Activated CD8-positive, alpha-beta memory T cell treated with anti-CD3 and anti-CD28 coated beads, Interleukin-2, amount 10 ng/mL, durations not matched to agents 7 days and 5 days (primary cell): Measurements from ENCODE around the gene CA10. TPM values are rescaled to one million over a fixed set of nuclear protein-coding genes. Genes with fewer than 3 reads are reported as not detected.

Experiments used
- ATAC-seq: fragments of 150-1000 bp; cut with Tn5 transposase; one replicate; pipeline ENCODE4 v1.10.0; 2021; ENCODE audit warnings: moderate library complexity
- CTCF ChIA-PET: fragments of 350-600 bp; sonication (Branson Sonifier 250); formaldehyde crosslinking; loops from one replicate; lab custom pipeline; 2021; ENCODE audit warnings: antibody characterized with exemption; lab: Charles Lee
- DNase-seq: peaks from one replicate; pipeline ENCODE4 v3.0.0-alpha.2; 2020
- H3K27ac Mint-ChIP-seq: one replicate; pipeline ENCODE4 v1.8.0; 2021; ENCODE audit warnings: mild to moderate bottlenecking, mixed read lengths
- H3K27me3 Mint-ChIP-seq: one replicate; pipeline ENCODE4 v1.8.0; 2021; ENCODE audit warnings: mixed read lengths
- H3K36me3 Mint-ChIP-seq: one replicate; pipeline ENCODE4 v1.8.0; 2021; ENCODE audit warnings: mild to moderate bottlenecking, mixed read lengths
- H3K4me1 Mint-ChIP-seq: one replicate; pipeline ENCODE4 v1.8.0; 2021; ENCODE audit warnings: mixed read lengths
- H3K4me3 Mint-ChIP-seq: one replicate; pipeline ENCODE4 v1.8.0; 2021; ENCODE audit warnings: mild to moderate bottlenecking, moderate library complexity, mixed read lengths
- H3K9me3 Mint-ChIP-seq: one replicate; pipeline ENCODE4 v1.8.0; 2022; ENCODE audit warnings: low read depth, mixed read lengths
- total RNA-seq, 2 experiments: library from RNA; stranded (reverse); gene quantifications; one replicate each; pipeline ENCODE4 v1.2.3, GENCODE V29; 2021

The CA10 gene
- total RNA-seq, 2 experiments from 2014 or later: 0.09 to 0.30 TPM

DNA sequence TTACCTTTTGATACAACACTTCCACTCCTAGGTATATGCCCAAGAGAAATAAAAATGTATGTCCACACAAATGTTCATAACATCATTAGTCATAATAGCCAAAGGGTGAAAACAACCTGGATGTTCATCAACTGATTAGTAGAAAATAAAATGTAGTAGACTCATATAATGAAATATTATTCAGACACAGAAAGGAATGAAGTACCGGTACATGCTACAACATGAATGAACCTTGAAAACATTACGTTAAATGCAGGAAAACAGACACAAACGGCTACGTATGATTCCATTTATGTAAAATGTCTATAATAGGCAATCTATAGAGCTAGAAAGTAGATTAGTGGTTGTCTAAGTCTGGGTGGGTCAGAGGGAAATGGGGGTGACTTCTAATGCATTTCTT lies 358.5 kb downstream of the CA10 start:
- Mint-ChIP-seq H3K9me3 (no peaks in the 10 kb centered on the region), H3K4me3 (no peak overlapping the region), H3K36me3 (no peaks in the 10 kb centered on the region), H3K27ac (no peak overlapping the region), H3K27me3 (no peaks in the 10 kb centered on the region), H3K4me1 (no peaks in the 10 kb centered on the region)
- DNase-seq (no peak), ATAC-seq (no peak)
- CTCF ChIA-PET: no interaction called here

DNA sequence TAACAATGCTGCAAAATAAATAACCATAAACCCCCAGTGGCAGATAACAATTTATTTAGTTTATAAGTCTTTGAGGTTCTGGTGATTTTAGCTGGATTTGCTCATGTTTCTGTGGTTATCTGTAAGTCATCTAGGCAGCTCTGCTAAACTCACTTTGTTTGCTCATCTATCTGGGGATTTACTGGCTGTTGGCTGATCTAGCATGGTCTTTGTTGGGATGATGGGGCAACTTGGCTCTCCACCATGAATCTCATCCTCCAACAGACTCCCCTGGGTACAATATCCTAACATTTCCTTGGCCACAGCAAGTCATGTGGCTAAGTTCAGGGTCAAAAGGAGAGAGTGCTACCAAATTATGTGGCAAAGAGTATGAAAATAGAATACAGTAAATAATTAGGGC lies 359.3 kb downstream of the CA10 start:
- H3K36me3 Mint-ChIP-seq: no peaks in the 10 kb centered on the region
- H3K4me1 Mint-ChIP-seq: no peaks in the 10 kb centered on the region

DNA sequence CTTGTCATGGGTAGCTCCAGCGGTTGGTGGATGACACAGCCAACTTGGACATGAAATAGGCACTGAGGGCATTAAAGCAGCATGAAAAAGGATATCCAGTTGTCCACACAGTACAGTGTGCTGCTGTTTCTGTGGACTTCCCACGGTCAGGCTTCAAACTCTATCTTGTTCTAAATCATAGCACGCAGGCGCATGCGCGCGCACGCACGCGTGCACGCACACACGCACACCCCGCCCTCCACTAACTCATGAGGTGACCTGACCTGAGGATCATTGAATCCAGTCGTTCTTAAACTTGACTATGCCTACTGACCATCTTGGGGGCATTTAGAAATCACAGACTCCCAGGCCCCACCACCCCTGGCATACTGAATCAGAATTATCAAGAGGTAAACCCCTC lies 361.4 kb downstream of the CA10 start:
- DNase-seq (no peak), ATAC-seq (no peak)
- CTCF ChIA-PET: no interaction called here
- Mint-ChIP-seq H3K9me3 (no peaks in the 10 kb centered on the region), H3K4me1 (no peaks in the 10 kb centered on the region), H3K27me3 (no peaks in the 10 kb centered on the region), H3K27ac (no peak overlapping the region), H3K4me3 (no peak overlapping the region), H3K36me3 (no peaks in the 10 kb centered on the region)

More for the DNA sequence above, 359.3 kb downstream of the CA10 start:
- no peak overlapping the region for H3K27ac Mint-ChIP-seq
- H3K27me3 Mint-ChIP-seq: no peaks in the 10 kb centered on the region
- CTCF ChIA-PET: no interaction called here
- no peak for ATAC-seq
- H3K9me3 Mint-ChIP-seq: no peaks in the 10 kb centered on the region
- DNase-seq: no peak
- no peak overlapping the region for H3K4me3 Mint-ChIP-seq

DNA sequence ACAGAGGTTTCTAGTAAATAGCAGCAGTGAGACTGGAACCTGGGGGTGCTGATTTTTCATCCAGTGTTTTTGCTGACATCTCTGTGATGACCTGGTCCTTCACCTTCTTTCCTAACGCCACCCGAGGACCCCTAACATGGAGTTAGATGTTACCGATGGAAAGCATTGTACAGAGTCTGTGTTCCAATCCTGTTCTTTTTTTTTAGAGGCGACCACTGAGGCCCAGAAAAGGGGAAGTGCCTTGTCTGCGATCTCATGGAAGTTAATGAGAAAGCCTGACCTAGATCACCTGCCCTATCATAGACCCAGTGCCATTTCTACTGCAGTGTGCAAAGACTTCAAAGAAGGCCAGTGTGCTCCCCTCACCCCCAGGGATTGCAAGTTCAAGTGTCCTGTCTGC lies 362.5 kb downstream of the CA10 start:
- DNase-seq (no peak), ATAC-seq (no peak)
- Mint-ChIP-seq H3K27ac (no peak overlapping the region), H3K27me3 (no peaks in the 10 kb centered on the region), H3K9me3 (no peaks in the 10 kb centered on the region), H3K4me3 (no peak overlapping the region), H3K36me3 (no peaks in the 10 kb centered on the region), H3K4me1 (no peaks in the 10 kb centered on the region)
- CTCF ChIA-PET: no interaction called here

DNA sequence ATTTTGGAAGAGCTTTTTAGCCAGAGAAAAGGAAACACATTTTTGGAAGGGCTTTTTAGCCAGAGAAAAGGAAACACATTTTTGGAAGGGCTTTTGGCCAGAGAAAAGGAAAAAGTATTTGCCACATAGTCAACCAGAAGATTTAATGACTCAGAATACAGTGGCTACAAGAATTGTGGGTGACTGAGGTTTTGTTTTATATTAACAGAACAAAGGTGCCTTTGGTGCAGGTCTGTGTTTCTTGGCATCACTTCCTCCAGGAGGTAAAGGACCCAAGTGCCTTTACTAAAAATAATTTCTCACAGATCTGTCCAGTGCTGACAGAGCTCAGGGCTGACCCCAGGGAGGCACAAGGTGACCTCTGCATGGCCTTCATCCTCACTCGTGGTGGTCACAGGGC lies 363.1 kb downstream of the CA10 start:
- H3K4me1 Mint-ChIP-seq: no peaks in the 10 kb centered on the region
- CTCF ChIA-PET: no interaction called here
- ATAC-seq (no peak), DNase-seq (no peak)
- no peaks in the 10 kb centered on the region for H3K27me3 Mint-ChIP-seq
- H3K36me3 Mint-ChIP-seq: no peaks in the 10 kb centered on the region
- H3K9me3 Mint-ChIP-seq: no peaks in the 10 kb centered on the region
- H3K4me3 Mint-ChIP-seq: no peak overlapping the region
- no peak overlapping the region for H3K27ac Mint-ChIP-seq

DNA sequence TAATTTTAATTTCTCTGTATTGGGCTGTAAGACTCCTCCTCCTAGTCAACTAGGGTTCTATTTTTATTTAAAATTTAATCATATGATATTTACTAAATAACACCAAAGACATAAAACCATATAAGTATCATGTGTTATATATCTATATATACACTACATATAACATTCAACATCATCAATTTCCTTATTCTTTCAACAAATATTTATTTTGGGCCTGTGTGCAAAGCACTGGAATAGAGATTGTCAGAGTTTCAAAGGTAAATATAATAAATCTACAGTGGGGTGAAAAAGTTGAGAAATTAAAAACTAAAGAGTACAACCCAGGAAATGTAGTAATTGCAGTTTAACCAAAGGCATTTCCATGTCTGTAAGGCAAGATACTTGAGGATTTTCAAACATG lies 364.0 kb downstream of the CA10 start:
- no peaks in the 10 kb centered on the region for H3K4me1 Mint-ChIP-seq
- H3K27me3 Mint-ChIP-seq: no peaks in the 10 kb centered on the region
- H3K36me3 Mint-ChIP-seq: no peaks in the 10 kb centered on the region
- no peak overlapping the region for H3K4me3 Mint-ChIP-seq
- no peak overlapping the region for H3K27ac Mint-ChIP-seq
- CTCF ChIA-PET: no interaction called here
- ATAC-seq (no peak), DNase-seq (no peak)
- no peaks in the 10 kb centered on the region for H3K9me3 Mint-ChIP-seq

DNA sequence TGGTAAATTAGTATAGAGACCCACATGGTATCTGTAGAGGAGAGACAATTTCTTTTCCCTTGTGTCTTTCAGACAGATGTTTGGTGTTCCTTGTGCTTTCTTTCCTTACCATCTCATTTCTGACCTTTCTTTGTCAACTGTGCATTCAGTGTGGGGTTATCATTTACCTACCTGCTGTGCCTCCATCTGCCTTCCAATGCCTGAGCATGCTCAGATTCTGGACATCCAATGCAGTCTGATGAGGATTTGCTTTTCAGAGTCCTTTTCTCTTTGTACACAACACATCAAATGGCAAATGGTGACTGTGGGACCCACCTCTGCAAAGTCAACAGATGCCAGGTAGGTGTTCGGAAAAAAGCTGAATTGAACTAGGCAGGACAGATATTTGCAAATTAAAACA lies 364.8 kb downstream of the CA10 start:
- no peak for DNase-seq
- H3K4me3 Mint-ChIP-seq: no peak overlapping the region
- no peak for ATAC-seq
- H3K36me3 Mint-ChIP-seq: no peaks in the 10 kb centered on the region
- no peak overlapping the region for H3K27ac Mint-ChIP-seq
- H3K9me3 Mint-ChIP-seq: no peaks in the 10 kb centered on the region
- H3K4me1 Mint-ChIP-seq: no peaks in the 10 kb centered on the region
- CTCF ChIA-PET: no interaction called here
- H3K27me3 Mint-ChIP-seq: no peaks in the 10 kb centered on the region

DNA sequence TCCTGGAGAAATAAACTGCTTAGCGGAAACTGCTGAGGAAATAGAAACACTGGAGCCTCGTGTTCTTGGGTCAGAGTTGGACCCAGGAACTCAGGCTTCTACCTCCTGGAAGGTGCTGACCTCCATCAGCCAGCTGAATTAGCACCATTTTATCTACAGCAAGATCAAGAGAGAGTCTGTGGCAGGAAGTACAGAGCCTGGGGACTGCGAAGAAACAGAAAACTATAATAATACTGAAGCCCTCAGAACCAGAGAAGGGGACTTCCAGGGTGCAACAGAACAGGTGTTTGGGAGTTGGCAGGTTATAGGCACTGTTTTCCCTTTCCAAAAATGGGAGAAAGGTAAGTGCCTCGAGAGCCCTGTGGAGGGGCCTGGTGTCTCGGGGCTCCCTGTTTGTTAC lies 379.7 kb downstream of the CA10 start:
- no peak overlapping the region for H3K4me3 Mint-ChIP-seq
- ATAC-seq: no peak
- H3K27ac Mint-ChIP-seq: no peak overlapping the region
- no peaks in the 10 kb centered on the region for H3K36me3 Mint-ChIP-seq
- H3K4me1 Mint-ChIP-seq: peaks cover 2% of the 10 kb centered on the region
- CTCF ChIA-PET: no interaction called here
- no peak for DNase-seq
- peaks cover 4% of the 10 kb centered on the region for H3K27me3 Mint-ChIP-seq
- H3K9me3 Mint-ChIP-seq: peaks cover 2% of the 10 kb centered on the region

DNA sequence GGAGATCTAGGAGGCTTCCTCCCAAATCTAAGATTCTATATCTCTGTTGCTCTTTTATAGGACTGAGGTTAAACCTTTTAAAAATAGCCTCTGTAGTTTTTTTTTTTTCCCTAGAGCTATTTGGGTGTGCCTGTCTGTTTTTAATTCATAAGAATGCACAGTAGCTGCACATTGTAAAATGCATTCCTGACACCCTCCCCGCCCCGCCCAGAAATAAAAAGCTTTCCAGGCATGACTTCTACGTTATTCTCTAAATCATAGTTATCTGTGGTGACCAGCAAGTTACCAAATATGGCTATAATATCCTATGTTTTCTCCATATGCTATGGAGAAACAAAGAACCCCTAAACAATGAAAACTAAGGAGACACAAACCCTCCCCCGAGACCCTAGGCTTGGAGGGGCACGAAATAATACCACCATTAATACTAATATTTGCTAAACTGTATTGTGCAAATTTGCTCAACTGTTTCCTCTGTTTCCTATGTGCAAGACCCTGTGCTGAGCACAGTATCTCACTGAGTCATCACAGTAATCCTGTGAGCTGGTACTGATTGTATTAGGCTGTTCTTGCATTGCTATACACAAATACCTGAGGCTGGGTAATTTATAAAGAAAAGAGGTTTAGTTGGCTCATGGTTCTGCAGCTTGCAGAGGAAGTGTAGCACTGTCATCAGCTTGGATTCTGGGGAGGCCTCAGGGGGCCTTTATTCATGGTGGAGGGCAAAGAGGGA lies 388.3 kb downstream of the CA10 start:
- ATAC-seq: no peak
- no peak overlapping the region for H3K27ac Mint-ChIP-seq
- H3K9me3 Mint-ChIP-seq: no peaks in the 10 kb centered on the region
- no peaks in the 10 kb centered on the region for H3K36me3 Mint-ChIP-seq
- peaks cover 2% of the 10 kb centered on the region for H3K27me3 Mint-ChIP-seq
- no peak overlapping the region for H3K4me3 Mint-ChIP-seq
- H3K4me1 Mint-ChIP-seq: no peaks in the 10 kb centered on the region
- CTCF ChIA-PET: no interaction called here
- DNase-seq: no peak

DNA sequence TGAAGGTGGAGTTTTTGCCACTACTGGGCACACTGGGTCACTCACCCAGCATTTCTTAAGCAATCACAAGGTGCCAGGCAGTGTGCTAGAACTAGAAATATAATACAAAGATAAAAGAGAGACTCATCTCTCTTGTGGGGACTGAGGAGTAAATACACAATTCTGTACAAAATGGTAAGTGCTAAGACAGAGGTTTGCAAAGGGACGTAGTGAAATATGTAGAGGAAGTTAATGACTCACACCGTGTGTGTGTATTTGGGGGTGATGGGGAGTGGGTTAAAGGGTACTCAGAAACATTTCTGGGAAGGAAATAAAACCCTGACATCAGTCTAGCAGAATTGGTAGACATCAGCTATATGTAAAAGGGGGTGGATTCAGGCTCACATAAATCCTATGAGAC lies 389.3 kb downstream of the CA10 start:
- ATAC-seq (no peak), DNase-seq (no peak)
- Mint-ChIP-seq H3K27ac (no peak overlapping the region), H3K4me1 (no peaks in the 10 kb centered on the region), H3K9me3 (no peaks in the 10 kb centered on the region), H3K36me3 (no peaks in the 10 kb centered on the region), H3K4me3 (no peak overlapping the region), H3K27me3 (peaks cover 2% of the 10 kb centered on the region)
- CTCF ChIA-PET: no interaction called here

DNA sequence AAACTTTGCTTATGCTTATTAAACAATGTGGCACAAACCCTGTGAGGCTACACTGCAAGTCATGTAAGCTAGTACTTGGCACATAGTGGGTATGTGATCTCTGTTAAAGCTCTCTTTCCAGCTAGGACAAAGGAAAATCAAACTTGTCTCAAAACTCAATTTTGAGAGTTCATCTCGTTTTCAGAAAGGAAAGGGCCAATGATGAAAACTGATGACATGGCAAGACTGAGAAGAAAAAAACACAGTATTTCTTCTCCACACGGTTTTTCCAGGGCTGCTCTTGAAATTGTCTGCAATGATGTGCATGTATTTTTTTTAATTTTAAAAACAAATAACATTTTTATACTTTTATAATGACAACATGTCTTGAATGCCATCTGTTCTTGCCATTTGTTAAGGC lies 389.8 kb downstream of the CA10 start:
- H3K4me1 Mint-ChIP-seq: no peaks in the 10 kb centered on the region
- no peaks in the 10 kb centered on the region for H3K9me3 Mint-ChIP-seq
- H3K36me3 Mint-ChIP-seq: no peaks in the 10 kb centered on the region
- no peak overlapping the region for H3K27ac Mint-ChIP-seq
- peaks cover 2% of the 10 kb centered on the region for H3K27me3 Mint-ChIP-seq
- CTCF ChIA-PET: no interaction called here
- H3K4me3 Mint-ChIP-seq: no peak overlapping the region
- no peak for ATAC-seq
- DNase-seq: no peak

DNA sequence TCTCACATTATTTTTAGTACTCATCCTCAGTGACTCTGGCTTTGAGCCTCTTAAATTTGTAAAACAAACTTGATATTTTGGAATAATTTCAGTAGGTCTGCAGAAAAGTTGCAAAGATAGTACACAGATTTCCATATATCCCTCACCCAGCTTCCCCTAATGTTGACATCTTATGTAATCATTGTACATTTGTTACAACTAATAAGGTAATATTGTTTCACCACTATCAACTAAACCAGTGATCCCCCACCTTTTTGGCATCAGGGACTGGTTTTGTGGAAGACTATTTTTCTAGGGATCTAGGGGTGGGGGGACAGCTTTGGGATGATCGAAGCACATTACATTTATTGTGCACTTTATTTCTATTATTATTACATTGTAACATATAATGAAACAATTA lies 391.2 kb downstream of the CA10 start:
- H3K9me3 Mint-ChIP-seq: no peaks in the 10 kb centered on the region
- CTCF ChIA-PET: no interaction called here
- H3K27me3 Mint-ChIP-seq: peaks cover 2% of the 10 kb centered on the region
- H3K36me3 Mint-ChIP-seq: no peaks in the 10 kb centered on the region
- no peak for DNase-seq
- H3K4me1 Mint-ChIP-seq: no peaks in the 10 kb centered on the region
- no peak overlapping the region for H3K27ac Mint-ChIP-seq
- H3K4me3 Mint-ChIP-seq: no peak overlapping the region
- no peak for ATAC-seq

DNA sequence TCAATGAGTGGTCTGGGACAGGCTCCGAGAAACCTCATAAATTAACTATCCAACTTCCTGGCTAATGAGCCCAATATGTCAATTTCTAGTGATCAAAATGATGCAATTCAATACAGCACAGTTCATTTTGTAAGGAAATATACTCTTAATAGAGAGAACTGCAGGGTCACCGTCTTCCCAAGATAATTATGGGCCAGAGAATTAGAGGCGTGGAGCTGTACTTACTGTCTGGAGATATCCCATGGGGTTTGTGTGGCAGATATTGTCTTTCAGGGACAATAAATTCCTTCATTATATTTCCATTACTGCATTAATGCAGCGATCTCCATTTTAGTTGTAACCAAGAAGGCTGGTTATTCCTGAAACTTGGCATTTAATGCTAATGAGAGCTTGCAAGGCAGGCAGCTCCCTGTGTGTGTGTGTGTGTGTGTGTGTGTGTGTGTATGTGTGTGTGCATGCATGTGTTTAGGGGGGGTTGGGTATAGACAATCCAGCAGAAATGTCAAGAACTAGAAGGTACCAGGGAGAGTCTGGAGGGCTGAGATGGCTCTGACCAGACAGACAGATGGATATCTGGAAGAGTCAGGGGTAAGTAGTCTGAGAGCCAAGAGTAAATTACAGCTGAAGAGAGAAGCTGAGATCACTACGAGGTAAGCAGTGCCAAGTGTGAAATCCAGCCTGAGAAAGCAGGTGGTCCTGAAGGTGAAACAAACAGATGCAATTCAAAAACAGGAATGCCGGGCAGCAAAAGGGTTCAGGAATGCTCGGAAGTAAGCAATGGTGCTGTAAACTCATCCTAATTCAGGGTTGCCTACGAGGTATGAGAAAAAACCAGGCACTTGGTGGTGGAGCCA lies 393.0 kb downstream of the CA10 start:
- no peaks in the 10 kb centered on the region for H3K36me3 Mint-ChIP-seq

More for the DNA sequence above, 393.0 kb downstream of the CA10 start:
- H3K4me3 Mint-ChIP-seq: no peak overlapping the region
- ATAC-seq: no peak
- no peak overlapping the region for H3K27ac Mint-ChIP-seq
- no peak for DNase-seq
- CTCF ChIA-PET: interaction anchor here (1.1 to 2.6 kb wide), 5 partner anchors 10 to 341 kb away, joined by 3 to 14 read pairs (median 3); no protein-coding TSS in a partner anchor
- peaks cover 2% of the 10 kb centered on the region for H3K27me3 Mint-ChIP-seq
- H3K9me3 Mint-ChIP-seq: no peaks in the 10 kb centered on the region
- no peaks in the 10 kb centered on the region for H3K4me1 Mint-ChIP-seq
